ENCODE data around the gene LHFPL3.
"Not testable (repeated sequence)": the region's sequence is repeated elsewhere in the genome, so short reads cannot be mapped to it uniquely, and the experiment has no call there.

The LHFPL3 gene

DNA sequence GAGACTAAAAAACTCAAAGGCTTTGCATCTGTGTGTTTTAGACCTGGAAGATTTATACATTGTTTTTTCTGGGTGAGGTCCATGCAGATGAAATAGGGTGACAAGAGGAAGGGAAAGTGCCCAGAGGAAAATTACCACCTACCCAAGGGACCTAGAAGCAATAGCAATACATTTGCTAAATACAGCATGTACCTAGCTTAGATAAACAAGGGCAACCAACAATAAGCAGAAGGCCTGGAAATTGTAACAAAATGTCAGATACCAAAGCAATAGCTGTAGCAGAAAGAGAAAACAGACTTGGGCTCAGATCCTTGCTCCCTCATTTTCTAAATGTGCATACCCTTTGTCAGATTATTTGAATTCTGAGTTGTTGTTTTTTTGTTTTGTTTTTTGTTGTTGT, 367.2 kb downstream of the LHFPL3 start:
- no peak for DNase-seq (ENCODE audit: low read depth)

DNA sequence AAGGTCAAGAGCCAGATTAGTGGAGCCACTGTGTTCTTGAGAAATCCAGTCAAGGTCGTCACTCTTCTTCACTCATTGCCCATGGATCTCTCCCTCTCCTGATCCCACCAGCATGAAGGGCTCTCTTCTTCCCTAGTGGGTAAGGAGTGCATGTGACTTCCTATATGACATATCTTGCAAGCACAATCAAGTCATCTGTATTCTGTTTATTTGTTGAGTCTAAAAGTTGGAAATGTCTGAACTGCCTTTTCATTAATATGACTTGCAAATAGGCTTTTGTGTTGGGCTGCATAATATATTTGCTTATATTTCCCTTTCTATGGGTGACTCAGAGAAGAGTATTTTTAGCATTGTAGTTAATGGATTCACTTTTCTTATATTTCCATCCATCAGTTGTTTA, 371.9 kb downstream of the LHFPL3 start:
- DNase-seq (ENCODE audit: low read depth): no peak

DNA sequence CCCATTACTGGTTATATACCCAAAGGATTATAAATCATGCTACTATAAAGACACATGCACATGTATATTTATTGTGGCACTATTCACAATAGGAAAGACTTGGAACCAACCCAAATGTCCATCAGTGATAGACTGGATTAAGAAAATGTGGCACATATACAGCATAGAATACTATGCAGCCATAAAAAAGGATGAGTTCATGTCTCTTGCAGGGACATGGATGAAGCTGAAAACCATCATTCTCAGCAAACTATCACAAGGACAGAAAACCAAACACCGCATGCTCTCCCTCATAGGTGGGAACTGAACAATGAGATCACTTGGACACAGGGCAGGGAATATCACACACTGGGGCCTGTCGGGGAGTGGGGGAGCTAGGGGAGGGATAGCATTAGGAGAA, 392.6 kb downstream of the LHFPL3 start:
- not testable (repeated sequence) for DNase-seq (ENCODE audit: low read depth)

DNA sequence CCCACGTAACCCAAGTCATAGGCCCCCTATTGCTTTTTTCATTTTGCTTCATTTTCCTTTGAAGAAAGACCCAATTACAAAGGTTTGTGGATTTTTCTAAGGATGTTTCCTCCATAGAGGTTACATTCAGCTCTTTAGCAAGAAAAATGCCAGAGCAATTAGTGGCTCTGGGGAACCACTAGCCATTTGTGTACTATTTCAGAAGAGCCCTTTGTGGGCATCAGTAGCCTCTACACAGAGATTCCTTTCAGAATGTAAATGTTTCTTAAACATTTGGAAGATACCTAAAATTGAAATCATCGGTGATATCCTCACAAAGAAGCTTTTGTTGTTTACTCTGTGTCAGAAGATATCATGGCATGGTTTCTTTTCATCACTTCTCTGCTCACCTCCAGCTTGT, 394.6 kb downstream of the LHFPL3 start:
- no peak for DNase-seq (ENCODE audit: low read depth)

DNA sequence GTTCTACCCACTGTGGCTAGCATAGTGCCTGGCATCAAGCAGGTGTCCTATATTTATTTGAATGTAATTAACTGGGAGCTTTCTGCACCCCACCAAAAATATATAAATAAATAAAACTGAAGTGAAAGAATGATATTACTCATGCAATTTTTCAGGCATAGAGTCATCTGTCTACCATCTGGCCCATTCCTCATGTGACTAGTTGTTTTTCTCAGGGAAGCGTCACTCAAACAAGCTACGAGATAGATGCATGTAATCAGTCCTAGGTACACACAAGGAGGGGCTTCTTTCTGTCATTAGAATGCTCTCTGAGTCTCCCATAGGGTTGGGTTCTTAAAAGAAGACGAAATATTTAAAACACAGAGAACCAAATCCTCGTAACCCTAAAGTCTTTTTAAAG, 430.1 kb downstream of the LHFPL3 start:
- no peak for DNase-seq (ENCODE audit: low read depth)

DNA sequence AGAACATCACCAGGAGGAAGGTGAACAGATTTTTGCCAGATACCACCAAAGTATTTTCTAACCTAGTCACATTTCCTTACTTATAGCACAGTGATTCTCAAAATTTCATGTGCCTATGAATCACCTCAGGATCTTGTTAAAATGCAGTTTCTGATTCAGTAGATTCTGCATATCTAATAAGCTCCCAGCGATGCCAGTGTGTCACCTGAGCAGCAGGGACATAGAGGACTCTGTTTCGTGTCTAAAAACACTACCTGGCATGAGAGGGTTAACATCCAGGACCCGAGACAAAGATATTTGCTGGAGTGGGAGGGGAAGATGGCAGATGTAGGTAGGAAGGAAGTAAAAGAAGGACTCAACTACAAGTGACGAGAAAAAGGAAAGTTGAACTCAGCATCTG, 433.5 kb downstream of the LHFPL3 start:
- DNase-seq (ENCODE audit: low read depth): no peak

DNA sequence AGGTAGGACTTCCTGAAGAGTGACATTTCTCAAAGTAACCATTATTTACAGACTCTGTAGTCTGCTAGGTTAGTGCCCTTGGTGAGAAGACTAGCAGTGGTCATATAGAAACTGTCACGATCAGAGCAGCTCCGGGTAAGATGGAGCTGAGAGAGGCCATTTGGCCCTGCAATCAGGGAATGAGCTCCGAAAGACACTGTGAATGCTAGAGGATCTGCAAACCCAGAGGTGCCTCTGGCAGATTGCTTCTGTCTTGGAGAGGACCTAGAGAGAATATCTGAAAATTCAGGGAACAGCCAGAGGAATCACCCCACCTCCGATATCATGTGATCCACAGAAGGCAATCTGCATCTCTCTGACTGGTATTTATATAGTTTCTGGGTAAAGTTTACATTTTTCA, 438.7 kb downstream of the LHFPL3 start:
- no peak for DNase-seq (ENCODE audit: low read depth)

DNA sequence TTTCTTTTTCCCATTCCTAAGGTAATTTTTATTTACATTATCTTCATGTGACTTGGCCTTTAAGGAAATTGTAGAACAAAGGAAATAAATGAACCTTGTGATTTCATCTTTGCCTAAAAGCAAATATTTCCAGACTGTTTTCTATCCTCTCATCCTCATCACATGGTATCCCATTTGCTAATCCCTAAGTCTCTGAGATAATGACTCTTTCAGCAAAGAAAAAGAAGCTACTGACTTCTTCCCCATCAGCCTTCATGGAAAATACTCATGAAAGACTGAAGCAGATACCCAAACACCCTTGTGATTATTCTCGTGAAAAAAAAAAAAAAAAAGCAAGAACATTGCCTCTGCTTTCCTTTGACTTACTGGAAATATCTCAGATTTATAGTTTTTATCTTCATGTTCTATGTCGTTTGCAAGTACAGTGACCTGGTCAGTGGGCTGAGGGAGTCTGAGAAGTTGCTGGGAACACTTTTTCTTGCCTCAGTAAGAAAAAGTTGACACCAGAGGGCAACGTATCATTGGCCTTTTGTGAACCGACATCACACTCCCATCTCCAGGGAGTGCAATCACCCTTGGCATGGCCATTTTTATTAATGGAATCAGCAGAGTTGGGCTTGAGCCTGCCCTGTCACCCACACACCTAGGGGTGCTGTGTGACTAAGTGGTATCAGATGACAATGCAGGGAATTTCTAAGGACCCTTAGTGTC, 439.6 kb downstream of the LHFPL3 start:
- DNase-seq (ENCODE audit: low read depth): no peak

DNA sequence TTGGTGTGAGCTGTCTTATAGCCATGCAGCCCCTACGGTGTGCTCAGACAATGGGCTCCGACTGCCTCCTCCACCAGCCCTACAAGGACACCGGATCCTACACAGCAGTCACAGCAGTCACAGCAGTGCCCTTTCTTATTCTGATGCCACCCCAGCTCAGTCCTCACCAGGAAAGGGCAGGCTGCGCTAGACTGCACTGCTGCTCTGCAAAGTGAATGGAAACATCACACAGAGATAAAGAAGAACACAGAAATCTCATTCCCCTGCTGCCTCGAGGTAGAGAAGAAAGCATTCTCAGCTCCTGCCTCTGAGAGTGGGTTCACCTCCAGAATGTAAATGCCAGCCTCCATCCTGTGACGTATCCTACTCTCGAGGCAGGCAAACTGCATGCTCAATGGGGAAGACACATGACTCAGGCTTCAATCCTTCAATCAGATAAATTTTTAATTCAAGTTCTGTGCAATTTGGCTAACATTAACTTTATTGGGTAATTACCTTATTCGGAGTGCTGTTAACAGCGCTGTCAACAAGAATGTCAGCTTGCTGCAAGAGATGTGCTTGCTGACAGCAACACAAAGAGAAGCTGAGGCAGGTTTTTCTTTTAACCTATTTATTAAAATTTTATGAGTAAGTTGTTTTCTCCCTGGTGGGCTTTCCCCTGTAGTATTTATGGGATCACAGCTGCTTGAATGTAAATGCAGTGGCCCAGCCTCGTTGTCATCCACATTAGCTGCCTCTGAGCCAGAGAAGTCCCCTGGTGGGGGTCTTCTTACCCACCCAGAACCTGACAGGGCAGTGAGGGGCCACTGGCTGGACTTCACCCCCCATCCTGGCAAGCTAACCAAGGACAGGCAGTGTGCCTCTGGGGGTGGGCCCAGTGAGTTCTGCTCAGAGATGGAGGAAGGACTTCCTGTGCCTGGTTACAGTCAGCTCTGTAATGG, 444.3 kb downstream of the LHFPL3 start:
- no peak for DNase-seq (ENCODE audit: low read depth)

DNA sequence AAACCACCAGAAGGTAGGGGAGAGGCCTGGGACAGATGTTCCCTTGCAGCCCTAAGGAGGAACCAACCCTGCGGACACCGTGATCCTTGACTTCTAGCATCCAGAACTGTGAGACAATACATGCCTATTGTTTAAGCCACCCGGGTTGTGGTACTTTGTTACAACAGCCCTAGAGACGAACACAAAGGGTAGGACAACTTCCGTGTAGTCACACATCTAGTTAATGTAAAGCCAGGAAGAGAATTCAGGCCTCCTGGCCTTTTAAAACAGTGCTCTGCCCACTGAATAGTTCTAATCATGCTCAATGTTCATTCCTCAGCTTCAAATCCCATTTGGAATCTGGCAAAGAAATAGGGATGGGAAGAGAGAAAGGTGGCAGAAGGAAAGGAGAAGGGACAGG, 445.4 kb downstream of the LHFPL3 start:
- DNase-seq (ENCODE audit: low read depth): no peak

DNA sequence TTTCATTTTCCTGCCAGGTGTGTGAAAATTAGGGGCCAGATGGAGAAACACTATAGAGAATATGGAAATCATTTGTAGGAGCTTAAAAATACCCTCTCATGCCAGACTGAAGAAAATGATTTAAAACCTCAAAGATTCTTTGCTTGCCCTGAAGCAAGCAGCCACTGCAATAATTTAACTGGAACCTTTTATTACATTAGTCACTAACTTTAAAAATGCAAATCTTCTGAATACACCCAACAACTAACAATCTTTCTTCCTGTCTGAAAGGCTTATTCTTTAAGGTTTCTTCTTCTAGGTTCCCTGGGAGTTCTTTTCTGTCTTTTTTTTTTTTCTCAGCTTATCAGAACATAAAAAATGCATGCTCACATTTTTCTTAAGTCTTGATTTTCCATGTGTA, 447.1 kb downstream of the LHFPL3 start:
- DNase-seq (ENCODE audit: low read depth): no peak

DNA sequence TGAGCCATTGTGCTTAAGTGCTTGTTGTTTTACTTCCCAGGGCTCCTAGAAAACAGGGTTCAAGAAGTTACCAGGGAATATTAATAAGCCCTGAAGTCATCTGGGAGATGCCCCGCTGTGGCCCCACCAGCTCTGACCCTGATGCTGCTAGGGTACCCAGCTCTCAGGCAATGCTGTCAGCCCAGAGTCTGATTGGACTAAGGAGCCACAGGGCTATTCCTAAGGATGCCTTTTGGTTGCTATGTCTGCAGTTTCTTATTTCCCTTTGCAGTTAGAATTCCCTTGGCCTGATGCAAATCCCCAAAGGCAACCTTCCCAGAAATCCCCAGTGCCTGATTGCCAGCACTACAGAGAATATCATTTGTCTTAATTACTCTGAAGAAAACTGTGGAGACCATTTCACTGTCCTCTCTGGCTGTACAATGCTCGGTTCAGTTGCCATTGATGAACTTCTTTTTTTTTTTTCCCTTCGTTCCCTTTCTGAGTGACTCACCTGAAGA, 448.9 kb downstream of the LHFPL3 start:
- DNase-seq (ENCODE audit: low read depth): no peak

DNA sequence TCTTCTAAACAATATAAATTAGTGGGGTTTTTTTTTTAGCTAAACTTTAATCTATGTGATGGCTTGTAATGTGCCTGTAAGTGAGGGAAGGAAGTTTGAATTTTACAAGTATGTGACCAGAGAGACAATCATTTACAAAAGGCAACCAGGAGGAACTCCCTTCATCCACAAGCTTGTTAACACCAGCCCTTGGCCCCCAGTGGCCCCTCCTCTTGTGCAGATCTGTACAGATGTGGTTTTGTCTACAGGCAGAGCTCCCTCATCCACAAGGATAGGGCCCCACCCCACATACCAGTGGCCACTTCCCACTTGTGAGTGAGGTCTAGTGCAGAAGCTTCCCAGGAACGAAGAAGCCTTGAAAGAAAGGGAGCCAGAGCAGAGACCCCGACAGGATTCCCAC, 451.5 kb downstream of the LHFPL3 start:
- DNase-seq (ENCODE audit: low read depth): no peak

DNA sequence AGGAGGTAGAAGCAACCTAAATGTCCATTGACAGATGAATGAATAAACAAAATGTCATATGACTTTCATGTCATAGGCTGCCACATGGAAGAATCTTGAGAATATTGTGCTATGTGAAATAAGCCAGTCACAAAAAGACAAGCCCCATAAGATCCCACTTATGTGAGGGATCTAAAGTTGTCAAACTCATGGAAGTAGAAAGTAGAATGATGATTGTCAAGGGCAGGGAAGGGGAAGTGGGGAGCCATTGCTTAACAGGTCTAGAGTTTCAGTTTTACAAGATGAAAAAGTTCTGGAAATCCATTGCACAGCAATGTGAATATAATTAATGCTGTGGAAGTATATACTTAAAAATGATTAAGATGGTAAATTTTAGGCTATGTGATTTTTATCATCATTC, 456.3 kb downstream of the LHFPL3 start:
- DNase-seq (ENCODE audit: low read depth): no peak

DNA sequence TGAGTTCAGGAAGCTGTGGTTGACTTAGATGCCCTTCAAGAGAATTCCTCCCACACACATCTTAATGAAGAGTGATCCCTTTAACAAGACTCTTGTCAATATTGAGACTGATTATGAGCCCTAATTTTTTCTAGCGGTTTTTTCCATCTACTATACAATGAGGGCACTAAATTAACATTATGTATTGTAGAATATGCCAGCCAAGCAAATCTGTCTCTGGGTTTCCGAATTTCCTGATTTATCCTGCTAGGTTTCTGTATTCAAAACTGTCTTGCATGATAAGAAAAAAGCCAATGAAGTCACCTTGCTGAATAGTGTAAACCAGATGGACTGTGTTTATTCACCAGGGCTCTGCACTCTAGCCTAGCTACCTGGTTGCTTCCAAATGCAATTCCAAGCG, 461.4 kb downstream of the LHFPL3 start:
- DNase-seq (ENCODE audit: low read depth): no peak

DNA sequence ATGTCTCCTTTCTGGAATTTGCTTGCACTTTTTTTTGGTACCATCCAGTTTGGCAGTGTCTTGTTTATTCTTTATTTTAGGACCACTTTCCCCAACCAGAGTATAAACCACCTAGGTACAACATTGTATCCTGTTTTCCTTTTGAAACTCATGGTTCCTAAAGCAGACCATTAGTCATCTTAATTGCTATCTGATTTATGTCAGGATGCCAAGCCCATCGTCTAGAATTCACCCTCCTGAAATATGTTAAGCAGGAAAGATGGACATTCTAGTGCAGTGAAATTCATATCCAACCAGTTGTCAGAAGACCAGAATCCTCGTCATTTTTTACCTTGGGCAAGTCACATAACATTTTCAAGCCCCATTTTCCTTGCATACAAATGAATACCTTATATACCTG, 462.0 kb downstream of the LHFPL3 start:
- no peak for DNase-seq (ENCODE audit: low read depth)

DNA sequence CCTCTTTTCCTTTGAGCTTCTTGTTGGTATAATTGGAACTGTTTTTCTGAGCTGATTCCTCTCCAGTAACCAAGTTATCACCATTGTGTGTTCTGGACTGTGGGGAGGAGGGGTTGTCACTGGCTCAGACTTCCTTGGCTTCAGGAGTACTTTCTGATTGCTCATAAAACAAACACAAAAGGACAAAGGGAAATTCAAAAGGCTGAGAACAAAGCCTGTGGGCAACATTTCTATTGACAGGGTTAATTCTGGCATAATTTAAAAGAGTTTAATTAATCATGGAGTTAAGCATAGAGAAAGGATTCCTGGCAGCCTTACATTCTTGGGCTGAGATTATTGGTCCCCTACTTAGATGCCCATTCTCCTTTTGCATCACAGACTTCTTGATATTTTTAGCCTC, 462.7 kb downstream of the LHFPL3 start:
- DNase-seq (ENCODE audit: low read depth): no peak

DNA sequence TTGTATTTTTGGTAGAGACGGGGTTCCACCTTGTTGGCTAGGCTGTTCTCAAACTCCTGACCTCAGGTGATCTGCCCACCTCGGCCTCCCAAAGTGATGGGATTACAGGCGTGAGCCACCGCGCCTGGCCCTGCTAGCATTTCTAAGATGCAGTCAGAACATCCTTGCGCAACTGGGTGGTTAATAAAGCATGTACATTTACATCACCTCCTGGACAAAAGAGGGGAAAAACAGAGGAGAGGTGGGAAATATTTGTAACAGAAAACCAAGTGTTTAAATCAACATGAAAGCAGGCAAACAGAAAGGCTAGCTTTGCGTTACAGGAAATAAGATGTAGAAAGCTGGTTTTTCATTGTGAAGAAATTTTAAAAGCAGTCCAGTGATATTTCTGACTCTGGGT, 464.7 kb downstream of the LHFPL3 start:
- DNase-seq (ENCODE audit: low read depth): no peak

DNA sequence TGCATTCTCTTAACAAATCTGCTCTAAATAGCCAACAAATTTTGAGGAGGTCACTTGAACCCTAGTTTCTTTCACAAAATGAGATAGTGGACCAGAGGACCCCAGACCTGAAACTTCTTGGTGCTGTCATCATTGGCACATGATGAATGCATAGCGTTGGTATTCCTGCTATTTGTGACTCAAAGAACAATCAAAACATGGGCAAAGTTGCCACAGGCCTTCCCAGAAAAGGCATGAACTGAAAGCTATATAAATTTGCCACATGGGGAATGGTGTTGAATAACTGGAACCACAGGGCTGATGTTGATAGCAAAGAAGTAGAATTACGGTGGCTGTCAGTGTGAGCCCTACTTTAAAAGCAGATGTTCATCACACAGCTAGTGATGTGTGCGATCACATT, 465.8 kb downstream of the LHFPL3 start:
- DNase-seq (ENCODE audit: low read depth): no peak

DNA sequence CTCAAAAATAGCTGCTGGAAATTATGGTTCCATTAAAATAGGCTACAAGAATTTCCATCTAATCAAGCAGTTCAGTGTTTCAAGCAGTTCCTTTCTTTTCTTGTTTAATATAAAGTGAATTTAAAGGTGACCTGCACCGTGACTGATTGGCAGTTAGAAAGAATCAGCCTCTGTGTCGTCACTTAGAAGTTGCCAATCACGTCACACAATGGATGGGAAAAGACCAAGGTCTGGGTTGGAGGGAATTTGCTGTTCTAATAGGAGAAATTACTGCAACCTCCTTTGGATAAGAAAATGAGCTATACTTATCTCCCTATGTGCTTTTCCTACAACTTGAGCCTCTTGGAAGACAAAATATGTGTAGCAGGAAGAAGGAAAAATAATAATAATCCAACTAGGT, 466.2 kb downstream of the LHFPL3 start:
- no peak for DNase-seq (ENCODE audit: low read depth)

DNA sequence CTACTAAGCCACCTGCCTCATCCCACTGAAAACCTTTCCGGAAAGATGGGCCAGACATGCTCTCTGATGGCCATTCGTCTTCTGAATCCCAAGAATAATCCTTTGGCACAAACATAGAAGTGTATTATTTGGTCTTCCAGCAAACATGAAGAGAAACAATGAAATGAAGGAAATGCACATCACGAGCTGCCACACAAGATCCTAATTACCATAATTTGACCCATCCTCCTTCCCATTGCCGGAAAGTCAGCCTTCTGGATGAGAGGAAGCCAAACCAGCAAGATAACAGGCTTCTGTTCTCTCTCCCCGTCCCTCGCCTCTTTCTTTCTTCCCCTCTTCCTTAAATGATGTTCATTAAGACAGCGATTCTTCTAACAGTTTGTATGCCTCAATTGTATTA, 466.7 kb downstream of the LHFPL3 start:
- no peak for DNase-seq (ENCODE audit: low read depth)

DNA sequence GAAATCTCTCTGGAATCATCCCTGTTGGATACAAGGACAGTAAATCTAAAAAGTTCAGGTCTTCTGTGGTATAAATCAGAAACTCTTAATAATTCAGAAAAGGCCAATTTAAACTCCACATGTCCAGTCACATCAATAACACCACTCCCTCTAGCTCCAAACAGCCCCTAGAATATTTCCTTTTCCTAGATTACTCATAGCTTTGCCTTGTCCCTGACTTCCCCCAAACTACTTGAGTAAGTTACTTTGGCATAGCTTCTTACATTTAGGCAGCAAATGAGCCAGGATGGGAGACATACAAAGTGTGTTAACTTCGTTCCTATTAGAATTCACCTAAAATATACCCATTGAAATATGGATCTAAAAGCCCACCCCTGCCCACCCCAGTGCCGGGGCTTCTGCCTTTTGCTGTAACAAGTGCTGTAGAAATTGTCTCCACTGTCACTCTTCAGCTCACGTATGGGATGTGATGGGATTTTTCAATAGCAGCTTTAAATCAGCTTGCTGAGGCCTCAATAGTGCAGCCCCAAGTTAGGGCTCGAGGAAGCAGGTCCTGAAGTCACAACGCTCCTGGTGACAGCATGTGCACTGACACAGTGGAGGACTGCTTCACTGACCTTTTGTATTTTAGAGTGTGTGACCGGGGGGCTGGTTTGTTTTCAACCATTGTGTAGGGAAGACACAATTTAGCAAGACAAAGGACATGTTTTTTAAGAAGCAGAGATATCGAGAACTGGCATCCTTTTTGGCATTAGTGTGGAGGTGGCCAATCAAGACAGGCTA, 467.4 kb downstream of the LHFPL3 start:
- no peak for DNase-seq (ENCODE audit: low read depth)

DNA sequence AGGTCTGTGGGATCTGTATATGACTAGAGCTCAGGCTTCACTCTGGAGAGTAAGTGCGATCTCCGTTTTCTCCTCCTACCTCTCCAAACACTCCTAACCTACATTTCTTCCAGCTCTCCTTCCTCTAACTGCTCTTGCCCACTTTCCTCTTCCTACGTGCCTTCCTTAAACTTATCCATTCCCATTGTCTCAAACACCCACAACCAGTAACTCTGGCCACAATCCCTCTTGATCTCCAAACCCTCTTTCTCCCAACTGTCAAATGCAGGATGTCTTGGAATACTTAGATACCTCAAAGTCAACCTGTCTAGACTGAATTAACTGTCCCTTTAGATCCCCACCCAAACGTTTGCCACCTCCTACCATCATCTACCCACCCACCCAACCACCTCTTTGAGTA, 471.9 kb downstream of the LHFPL3 start:
- DNase-seq (ENCODE audit: low read depth): no peak

Measured in fibroblast of gingiva (primary cell).